NCI-H1436 treated with DMSO at 0.1 percent for 48 hours (cell line): ENCODE measurements around the gene OR10G4.
"Not testable (repeated sequence)": the region's sequence is repeated elsewhere in the genome, so short reads cannot be mapped to it uniquely, and the experiment has no call there.

ENCODE experiments used
- DNase-seq: peaks from one replicate; lab custom pipeline; 2025; lab: John Stamatoyannopoulos, UW

OR10G4 gene

DNA sequence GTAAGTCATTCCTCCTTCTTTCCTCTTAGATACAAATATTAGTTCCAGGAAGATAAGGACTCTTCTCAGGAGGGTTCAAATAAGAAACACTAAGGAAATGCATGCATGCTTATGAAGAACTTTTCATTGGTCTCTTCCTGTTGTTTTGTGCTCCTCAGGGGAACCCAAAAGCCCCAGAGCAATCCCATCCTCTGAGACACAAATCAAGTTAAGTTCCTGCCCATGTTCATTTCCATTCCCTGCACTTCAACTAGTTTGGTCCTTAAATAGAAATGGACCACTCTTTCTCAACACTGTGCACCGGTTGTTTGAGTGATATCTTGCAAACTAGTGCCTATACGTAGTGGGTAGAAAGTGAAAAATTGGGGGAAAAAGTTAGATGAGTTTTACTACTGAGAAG lies at the start of gene OR10G4:
OR10G4 (plus strand) TSS at position 301 of the 400 bp plus-strand sequence. CDS start 2,578 bp downstream, outside the sequence.
- DNase-seq, result no peak

- DNase-seq, result no peak
Measured at GRCh38 chr11:123973816-123974215, 39.0 kb upstream of the OR10G4 start.

DNA sequence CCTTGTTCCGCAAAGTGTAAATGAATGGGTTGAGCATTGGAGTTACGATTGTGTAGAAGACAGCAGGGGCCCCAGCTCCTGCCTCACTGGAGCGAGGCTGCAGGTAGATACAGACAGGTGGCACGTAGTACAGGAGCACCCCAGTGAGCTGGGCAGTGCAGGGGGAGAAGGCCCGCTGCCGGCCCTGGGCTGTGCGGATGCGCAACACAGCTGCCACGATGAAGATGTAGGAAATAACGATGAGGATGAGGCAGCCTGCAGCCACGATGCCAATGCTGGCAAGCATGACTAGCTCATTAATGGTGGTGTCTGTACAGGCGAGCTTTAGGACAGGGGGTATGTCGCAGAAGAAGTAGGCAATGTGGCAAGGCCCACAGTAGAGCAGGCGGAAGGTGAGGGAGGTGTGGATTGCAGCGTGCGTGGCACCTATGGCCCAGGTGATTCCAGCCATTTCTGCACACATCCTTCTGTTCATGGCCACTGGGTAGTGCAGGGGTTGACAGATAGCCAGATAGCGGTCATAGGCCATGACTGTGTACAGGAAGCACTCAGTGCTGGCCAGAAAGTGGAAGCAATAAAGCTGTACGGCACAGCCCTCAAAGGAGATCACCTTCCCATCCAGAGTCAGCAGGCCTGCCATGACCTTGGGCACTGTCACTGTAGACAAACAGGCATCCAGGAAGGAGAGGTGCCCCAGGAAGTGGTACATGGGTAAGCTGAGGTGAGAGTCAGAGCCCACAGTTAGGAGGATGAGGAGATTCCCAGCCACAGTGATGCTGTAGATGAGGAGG lies 35.8 kb upstream of the OR10G4 start:
- no peak for DNase-seq

GRCh38 chr11:123977731-123978347 lies 35.0 kb upstream of the OR10G4 start, which contains the start of gene OR10S1:
OR10S1 (minus strand) TSS chr11:123977781; CDS start chr11:123977664, 117 bp downstream.
- no peak for DNase-seq

DNA sequence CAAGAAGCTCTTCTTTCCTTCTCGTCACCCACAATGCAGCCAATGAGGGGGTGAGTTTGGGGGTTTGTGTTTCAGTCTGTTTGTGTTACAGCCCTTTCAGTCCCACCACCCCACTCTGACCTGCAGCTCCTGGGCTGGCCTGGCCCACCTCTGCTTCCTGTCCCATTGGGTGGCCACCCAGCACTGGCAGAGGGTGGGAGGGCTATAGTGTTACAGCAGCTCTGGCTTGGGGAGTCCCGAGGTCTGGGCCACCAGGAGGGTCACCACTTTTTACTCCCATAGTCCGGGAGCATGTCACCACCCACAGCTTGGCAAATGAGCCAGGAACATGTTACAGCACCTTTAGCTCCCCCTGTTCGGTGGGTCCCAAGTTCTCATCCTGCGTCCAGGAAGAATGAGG lies 33.5 kb upstream of the OR10G4 start:
- DNase-seq, result no peak

GRCh38 chr11:123995119-123995518 lies 17.7 kb upstream of the OR10G4 start, which contains the start of gene OR10G6:
OR10G6 (minus strand) TSS chr11:123995161; CDS start chr11:123995161, 0 bp downstream.
- DNase-seq, result no peak

- DNase-seq, result not testable (repeated sequence)
Measured at GRCh38 chr11:124015837-124016236, 3.0 kb downstream of the OR10G4 start.

DNA sequence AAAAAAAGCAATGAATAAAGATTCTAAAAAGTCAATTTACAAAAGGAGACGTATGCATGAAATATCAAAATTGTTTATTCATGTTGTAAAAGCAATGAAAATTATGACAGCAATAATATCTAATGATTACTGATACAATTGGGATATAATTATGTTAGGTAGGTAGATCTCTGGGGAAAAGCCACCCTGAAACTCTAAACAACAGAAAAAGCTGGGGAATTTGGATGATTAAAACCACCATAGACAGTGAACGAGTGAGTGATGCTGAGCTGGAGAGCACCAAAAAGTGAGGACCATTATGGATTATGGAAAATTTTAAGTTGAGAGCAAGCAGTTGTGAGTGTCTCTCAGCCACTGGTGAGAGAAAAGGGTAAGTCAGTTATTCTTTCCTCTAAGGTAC lies 13.7 kb downstream of the OR10G4 start, which contains the start of gene OR10G8:
OR10G8 (plus strand) TSS at position 301 of the 400 bp plus-strand sequence. CDS start 2,825 bp downstream, outside the sequence.
- no peak for DNase-seq

- DNase-seq, result no peak
Measured at GRCh38 chr11:124036666-124037065, 23.9 kb downstream of the OR10G4 start.

GRCh38 chr11:124039557-124039956 lies 26.8 kb downstream of the OR10G4 start:
- no peak for DNase-seq

- no peak for DNase-seq
Measured at GRCh38 chr11:124041254-124041653, 28.5 kb downstream of the OR10G4 start, which contains the start of gene OR10G7. OR10G7 (minus strand) TSS chr11:124041325; CDS start chr11:124039001, 2,324 bp downstream.

GRCh38 chr11:124043420-124043819 lies 30.6 kb downstream of the OR10G4 start:
- DNase-seq, result no peak

DNA sequence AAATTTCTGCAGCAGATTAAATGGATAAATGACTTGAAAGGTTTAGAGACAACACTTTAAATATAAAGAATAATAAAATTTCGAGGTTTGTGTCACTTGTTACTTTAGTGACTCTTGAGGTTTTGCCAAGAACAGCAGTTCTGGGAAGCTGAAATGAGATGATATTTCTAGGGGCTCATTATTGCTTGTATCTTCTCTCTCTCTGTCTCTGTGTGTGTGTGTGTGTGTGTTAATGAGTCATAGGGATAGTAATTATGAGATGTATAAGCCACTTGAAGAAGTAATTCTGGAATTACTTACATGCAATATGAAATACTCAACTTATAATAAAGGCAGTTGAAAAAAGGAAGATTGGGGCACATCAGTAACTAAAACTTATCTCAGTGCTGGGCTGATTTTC lies 38.0 kb downstream of the OR10G4 start:
- DNase-seq, result no peak

DNA sequence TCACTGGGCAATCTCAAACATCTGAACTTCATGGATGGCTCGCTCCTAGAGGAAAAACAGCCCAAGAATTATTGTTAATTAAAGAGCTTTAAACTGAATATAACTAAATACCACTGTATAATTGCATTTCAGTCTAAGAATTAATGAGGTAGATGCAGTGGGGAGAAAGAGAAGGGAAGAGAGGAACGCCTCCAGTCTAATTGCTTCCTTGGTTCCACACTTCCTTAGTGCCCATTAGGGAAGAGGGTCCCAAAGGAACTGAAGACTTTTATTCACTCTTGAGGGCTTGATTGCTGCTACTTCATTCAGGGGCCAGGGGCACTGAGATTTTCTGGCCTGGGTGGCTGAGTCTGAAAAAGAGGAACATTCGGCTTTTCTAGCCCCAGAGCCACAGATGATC lies 40.2 kb downstream of the OR10G4 start:
- no peak for DNase-seq
